GM20431 (cell line): ENCODE results near the gene MIA3.
"Not testable (repeated sequence)": the region's sequence is repeated elsewhere in the genome, so short reads cannot be mapped to it uniquely, and the experiment has no call there.

ENCODE experiments used
- in situ Hi-C: fragments of 300-500 bp; cut with MseI, MboI; formaldehyde crosslinking; loops from one replicate; pipeline ENCODE4 v1.15.0; 2020; ENCODE audit warnings: low sequenced_read_pairs; ENCODE audit not compliant: unreplicated experiment

The MIA3 gene, protein sequence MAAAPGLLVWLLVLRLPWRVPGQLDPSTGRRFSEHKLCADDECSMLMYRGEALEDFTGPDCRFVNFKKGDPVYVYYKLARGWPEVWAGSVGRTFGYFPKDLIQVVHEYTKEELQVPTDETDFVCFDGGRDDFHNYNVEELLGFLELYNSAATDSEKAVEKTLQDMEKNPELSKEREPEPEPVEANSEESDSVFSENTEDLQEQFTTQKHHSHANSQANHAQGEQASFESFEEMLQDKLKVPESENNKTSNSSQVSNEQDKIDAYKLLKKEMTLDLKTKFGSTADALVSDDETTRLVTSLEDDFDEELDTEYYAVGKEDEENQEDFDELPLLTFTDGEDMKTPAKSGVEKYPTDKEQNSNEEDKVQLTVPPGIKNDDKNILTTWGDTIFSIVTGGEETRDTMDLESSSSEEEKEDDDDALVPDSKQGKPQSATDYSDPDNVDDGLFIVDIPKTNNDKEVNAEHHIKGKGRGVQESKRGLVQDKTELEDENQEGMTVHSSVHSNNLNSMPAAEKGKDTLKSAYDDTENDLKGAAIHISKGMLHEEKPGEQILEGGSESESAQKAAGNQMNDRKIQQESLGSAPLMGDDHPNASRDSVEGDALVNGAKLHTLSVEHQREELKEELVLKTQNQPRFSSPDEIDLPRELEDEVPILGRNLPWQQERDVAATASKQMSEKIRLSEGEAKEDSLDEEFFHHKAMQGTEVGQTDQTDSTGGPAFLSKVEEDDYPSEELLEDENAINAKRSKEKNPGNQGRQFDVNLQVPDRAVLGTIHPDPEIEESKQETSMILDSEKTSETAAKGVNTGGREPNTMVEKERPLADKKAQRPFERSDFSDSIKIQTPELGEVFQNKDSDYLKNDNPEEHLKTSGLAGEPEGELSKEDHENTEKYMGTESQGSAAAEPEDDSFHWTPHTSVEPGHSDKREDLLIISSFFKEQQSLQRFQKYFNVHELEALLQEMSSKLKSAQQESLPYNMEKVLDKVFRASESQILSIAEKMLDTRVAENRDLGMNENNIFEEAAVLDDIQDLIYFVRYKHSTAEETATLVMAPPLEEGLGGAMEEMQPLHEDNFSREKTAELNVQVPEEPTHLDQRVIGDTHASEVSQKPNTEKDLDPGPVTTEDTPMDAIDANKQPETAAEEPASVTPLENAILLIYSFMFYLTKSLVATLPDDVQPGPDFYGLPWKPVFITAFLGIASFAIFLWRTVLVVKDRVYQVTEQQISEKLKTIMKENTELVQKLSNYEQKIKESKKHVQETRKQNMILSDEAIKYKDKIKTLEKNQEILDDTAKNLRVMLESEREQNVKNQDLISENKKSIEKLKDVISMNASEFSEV (N-terminal part only)

DNA sequence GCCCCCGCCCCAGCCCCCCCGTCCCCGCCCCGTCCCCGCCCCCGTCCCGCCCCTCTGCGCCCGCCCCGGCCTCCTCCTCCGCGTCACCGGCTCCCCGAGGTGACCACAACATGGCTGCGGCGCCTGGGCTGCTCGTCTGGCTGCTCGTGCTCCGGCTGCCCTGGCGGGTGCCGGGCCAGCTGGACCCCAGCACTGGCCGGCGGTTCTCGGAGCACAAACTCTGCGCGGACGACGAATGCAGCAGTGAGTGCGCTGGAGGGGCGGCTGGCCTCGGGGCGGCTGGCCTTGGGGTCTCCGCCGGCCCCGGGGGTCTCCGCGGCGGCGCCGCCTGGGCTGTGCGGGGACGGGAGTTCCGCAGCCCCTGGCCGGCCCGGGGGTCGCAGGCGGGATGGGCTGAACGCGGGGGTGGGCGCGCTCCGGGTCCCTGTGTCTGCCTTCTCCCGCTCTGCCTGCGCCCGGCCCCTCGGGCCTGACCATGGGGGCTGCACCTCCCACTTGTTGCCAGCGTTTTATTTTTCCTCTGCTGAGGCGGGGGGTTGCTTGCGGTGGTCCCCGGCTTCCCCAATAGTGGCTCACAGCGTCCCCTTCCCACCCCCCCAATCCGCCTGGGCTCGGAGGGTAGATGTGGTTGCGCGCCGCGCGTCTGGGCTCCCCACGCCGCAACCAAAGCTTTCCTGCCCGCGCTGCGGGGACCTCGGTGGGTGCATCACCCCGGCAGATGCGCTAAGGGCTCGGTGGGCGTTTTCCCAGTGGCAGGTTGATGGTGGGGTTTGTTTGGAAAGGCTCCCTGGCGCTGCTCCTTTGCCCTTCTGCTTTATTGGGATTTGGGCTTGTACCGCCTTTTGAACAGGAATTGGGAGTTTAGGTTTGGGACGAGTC, at the start of gene MIA3:
MIA3 (plus strand) TSS at position 97 of the 879 bp plus-strand sequence; CDS start at position 111, 14 bp downstream.
- in situ Hi-C loops: no loop called here

DNA sequence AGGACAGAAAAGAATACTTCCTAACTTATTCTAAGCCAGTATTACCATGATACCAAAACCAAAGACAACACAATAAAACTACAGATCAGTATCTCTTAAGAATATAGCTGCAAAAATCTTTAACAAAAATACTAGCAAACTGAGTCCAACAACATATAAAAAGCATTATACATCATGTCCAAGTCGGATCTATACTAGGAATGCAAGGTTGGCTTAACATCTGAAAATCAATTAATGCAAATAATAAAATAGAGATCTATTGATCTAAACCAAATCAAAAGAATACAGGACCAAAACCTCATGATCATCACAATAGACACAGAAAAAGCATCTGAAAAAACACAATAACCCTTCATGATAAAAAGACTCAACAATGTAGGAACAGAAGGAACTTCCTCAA, 47.1 kb upstream of the MIA3 start:
- in situ Hi-C loops: no loop called here

DNA sequence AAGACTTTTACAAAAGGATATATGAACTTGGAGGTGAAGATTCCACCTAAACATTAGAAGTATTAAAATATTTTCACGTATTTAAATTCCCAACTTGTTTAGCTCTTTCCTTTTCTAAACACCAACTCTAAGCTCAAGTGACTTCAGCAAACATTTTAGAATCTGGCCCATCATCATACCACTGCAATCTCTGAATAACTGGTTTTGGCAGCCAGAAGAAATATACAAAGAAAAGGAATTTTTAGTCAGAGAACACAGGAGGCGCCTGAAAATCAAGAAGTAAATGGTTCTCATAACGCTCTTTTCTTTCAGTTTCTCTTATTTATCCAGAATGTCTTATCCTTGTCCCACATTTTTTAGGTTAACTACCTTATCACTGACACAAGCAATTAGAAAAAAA, 38.6 kb upstream of the MIA3 start:
- in situ Hi-C loops: no loop called here

- in situ Hi-C loops: no loop called here
Observed at GRCh38 chr1:222582099-222582774, 35.7 kb upstream of the MIA3 start.

DNA sequence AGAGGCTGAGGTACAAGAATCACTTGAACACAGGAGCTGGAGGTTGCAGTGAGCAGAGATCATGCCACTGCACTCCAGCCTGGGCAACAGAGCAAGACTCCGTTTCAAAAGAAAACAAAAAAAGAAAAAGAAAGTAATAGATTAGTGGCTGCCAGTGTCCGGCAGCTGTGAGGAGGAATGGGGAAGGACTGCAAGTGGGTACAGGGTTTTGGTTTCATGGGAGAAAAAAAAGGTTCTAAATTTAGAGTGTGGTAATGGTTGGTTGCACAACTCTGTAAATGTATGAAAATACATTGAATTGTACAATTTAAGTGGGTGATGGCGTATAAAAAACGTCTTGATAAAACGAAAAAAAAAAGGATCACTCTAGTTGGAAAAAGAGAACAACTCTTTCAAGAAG, 34.8 kb upstream of the MIA3 start:
- in situ Hi-C loops: no loop called here

DNA sequence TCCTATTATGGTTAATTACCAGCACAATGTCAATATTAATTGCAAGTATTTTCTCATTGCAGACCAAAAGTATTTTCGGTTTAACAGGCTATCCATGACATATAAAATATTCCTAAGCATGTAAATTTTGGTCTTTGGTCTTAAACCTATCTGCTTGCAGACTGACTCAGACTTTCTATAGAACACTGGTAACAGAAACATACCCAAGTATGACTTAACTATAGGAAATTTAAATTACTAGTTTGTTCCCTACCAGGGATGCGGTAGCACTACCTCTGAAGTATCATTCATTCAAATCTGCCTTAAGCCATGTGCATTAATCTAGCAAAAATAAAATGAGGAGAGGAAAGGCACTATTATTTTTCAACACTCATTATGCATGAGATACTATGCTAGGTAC, 31.1 kb upstream of the MIA3 start:
- in situ Hi-C loops: no loop called here

DNA sequence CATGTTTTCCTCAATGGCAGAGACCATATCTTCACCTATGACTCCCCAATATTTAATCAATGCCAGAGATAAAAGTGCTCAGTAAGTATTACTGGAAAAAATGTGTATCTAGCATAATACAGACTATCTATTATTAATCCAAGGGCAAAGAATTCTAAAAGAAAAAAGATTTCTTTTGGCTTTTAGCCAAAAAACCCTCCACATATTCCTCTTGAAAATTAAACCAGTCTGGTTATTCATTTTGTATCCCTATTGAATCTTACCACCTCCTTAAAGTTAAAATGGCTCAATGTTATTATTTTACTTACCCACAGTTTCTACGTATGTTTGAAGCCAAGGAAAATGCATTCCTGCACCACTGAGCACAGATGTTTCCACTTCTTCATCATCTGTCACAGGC, 29.8 kb upstream of the MIA3 start:
- in situ Hi-C loops: no loop called here

DNA sequence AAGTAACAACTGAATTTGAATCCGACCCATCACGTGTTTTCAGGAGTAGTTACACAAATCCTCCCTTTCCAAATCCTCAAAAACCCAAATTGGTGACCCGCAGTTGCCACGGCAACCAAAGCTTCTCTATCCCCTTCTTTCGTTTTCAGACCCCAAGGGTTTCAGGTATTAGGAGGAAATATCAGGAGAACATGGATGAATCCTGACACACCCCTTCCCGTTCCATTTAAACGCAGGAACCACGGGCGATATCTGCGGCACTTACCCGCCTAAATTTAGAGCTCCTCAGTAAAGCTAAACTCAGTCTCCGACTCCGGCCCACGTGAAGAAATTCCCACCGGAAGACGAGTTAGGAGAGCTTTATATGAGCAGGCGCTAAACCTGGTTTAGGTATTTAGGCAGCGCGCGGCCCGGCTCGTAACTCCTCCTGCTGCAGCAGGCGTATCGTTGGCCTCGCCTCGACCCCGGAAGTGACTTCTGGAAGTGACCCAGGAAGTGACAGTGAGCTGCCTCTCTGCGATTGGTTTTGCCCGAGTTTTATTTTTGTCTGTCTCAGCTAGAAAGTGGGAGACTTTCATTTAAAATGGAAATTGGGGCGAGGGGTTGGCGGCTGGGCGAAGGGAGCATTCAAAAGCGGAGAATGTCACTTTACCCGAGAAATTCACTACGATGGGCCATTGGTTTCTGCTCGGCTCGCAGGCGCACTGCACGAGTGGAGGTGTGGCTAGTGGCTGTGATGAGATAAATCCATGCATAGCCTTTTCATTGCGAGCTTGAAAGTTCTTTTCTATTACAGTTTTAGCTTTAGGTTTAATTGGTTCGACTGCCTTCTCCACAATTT, 28.2 kb upstream of the MIA3 start, which contains the start of gene TAF1A:
TAF1A (minus strand) TSS at position 472 of the 841 bp plus-strand sequence.
- in situ Hi-C loops: no loop called here

- in situ Hi-C loops: no loop called here
Observed at GRCh38 chr1:222592171-222592570, 25.7 kb upstream of the MIA3 start.

GRCh38 chr1:222594789-222595188, 23.1 kb upstream of the MIA3 start:
- in situ Hi-C loops: no loop called here

DNA sequence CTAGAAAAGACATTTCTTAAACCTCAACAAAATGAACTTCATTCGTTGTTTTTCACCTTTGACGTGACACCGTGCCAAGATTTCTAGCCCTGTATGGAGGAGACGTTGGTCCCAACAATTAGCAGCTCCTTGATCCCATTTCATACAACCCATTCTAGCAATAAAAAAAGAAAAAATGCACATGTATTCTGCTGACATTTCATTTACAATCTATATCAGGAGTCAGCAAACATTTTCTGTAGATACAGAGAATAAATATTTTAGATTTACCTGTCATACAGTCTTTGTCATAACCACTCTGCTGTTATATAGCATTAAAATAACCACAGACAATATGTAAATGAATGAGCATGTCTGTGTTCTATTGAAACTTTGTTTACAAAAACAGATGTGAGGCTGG, 21.2 kb upstream of the MIA3 start:
- in situ Hi-C loops: no loop called here

GRCh38 chr1:222600281-222600680, 17.6 kb upstream of the MIA3 start:
- in situ Hi-C loops: no loop called here

DNA sequence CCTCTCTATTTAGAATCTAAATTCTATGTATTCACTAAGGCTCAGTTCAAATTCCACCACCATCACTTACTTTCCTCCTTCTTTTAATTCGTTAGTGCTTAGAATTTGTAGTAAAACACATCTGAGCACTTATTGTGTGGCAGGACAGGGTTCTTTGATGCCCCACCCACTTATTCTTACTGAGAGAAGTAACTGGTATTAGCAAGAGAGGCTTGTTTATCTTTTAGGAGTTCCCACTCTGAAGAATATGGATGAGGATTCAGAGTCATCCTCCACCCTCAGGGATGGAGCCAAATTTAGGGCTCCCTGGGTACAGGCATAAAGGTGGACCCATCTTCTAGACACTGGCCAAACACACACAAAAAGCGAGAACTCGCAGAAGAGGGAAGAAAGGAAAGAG, 16.6 kb upstream of the MIA3 start:
- in situ Hi-C loops: no loop called here

DNA sequence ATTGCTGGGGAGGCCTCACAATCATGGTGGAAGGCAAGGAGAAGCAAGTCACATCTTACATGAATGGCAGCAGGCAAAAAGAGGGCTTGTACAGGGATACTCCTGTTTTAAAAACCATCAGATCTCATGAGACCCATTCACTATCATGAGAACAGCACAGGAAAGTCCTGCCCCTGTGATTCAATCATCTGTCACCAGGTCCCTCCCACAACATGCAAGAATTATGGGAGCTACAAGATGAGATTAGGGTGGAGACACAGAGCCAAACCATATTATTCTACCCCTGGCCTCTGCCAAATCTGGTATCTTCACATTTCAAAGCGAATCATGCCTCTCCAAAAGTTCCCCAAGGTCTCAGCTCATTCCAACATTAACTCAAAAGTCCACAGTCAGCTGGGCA, 11.1 kb upstream of the MIA3 start:
- in situ Hi-C loops: no loop called here

DNA sequence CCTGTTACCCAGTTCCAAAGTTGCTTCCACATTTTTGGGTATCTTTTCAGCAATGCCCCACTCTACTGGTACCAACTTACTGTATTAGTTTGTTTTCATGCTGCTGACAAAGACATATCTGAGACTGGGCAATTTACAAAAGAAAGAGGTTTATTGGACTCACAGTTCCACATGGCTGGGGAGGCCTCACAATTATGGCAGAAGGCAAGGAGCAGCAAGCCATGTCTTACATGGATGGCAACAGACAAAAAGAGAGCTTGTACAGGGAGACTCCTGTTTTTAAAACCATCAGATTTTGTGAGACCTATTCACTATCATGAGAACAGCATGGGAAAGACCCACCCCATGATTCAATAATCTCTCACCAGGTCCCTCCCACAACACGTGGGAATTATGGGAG, 8.8 kb upstream of the MIA3 start:
- in situ Hi-C loops: not testable (repeated sequence)

GRCh38 chr1:222610728-222611127, 7.2 kb upstream of the MIA3 start:
- in situ Hi-C loops: no loop called here

- in situ Hi-C loops: no loop called here
Observed at GRCh38 chr1:222613627-222614026, 4.3 kb upstream of the MIA3 start.

- in situ Hi-C loops: no loop called here
Observed at GRCh38 chr1:222616525-222616924, 1.4 kb upstream of the MIA3 start.
